GM12874 (cell line): ENCODE data around the gene ZNF446.
A peak's percentile ranks its signal among the peaks of the same experiment; 100 is the strongest.

Source experiments
- CTCF ChIP-seq: IDR thresholded peaks from 2 replicates; pipeline ENCODE4 v1.5.1; 2011; ENCODE audit warnings: low read depth, mild to moderate bottlenecking, control low read depth, low read length, moderate library complexity; ENCODE audit not compliant: insufficient read depth

ZNF446 gene

GRCh38 chr19:58483776-58484175, 7.6 kb downstream of the ZNF446 start:
- no peak for TF ChIP-seq CTCF

GRCh38 chr19:58491393-58491792, 15.2 kb downstream of the ZNF446 start:
- no peak for TF ChIP-seq CTCF

- no peak for TF ChIP-seq CTCF
Observed at GRCh38 chr19:58492265-58492664, 16.1 kb downstream of the ZNF446 start.

- no peak for TF ChIP-seq CTCF
Observed at GRCh38 chr19:58497634-58498170, 21.6 kb downstream of the ZNF446 start.

GRCh38 chr19:58498316-58499020, 22.3 kb downstream of the ZNF446 start:
- TF ChIP-seq CTCF, result no peak

- peak; percentile 29; the same call in 1 of the 2 replicates for TF ChIP-seq CTCF
Observed at GRCh38 chr19:58499021-58499927, 23.1 kb downstream of the ZNF446 start.

GRCh38 chr19:58500242-58500641, 24.1 kb downstream of the ZNF446 start:
- TF ChIP-seq CTCF, result no peak
